ENCODE results near the gene CDC20B.

- no peak for TF ChIP-seq CTCF (IDR thresholded peaks at IDR 0.05; ENCODE audit: low read depth, low read length, poor library complexity, severe bottlenecking)
- no peak for TF ChIP-seq EZH2phosphoT487 (IDR thresholded peaks at IDR 0.05; ENCODE audit: borderline replicate concordance, low read length)
Measured at GRCh38 chr5:55171471-55171870, 1.5 kb downstream of the CDC20B start.

Data from DOHH2 (cell line).